Tibial nerve (tissue), 4 donors: Measurements from ENCODE around the gene KLF3.

Experiments
- EP300 ChIP-seq, 2 donors: sonication (generic); formaldehyde crosslinking; IDR thresholded peaks; one replicate each; pipeline ENCODE4 v1.6.1; 2017; ENCODE audit warnings: antibody characterized with exemption in 2 of 2, mild to moderate bottlenecking in 1 of 2
- POLR2A ChIP-seq, 2 donors: fragments of 450-650 bp; IDR thresholded peaks; one replicate each; pipeline ENCODE4 v1.6.1; 2017; ENCODE audit warnings: antibody characterized with exemption in 2 of 2, mild to moderate bottlenecking in 2 of 2, moderate library complexity in 2 of 2
- TF ChIP-seq, protein P1 (sequence below), 5 experiments: fragments of 200-600 bp in 3 of 5; fragments of 450-650 bp in 2 of 5; sonication (generic) in 3 of 5; IDR thresholded peaks; one replicate each; pipeline ENCODE4 v1.5.1; 2016 to 2019; ENCODE audit warnings: antibody characterized with exemption in 5 of 5, mild to moderate bottlenecking in 3 of 5, moderate library complexity in 2 of 5

DNA sequence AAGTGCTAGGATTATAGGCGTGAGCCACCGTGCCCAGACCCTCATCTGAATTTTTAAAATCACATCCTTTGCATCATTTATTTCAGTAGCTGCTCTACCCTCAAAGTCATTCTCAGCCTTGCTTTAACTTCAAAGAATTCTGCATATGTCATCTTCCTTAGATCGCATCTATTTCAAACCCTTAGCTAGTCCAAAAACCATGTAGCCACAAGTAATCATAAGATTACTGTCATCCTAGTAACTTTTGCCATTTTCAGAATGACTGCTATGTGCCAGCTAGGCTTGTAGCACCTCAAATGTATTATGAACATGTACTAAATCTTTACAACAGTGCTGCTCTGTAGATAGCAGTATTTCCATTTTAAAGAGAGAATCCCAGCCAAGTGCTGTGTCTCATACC, 45.5 kb upstream of the KLF3 start:
- TF ChIP-seq, protein P1, sequence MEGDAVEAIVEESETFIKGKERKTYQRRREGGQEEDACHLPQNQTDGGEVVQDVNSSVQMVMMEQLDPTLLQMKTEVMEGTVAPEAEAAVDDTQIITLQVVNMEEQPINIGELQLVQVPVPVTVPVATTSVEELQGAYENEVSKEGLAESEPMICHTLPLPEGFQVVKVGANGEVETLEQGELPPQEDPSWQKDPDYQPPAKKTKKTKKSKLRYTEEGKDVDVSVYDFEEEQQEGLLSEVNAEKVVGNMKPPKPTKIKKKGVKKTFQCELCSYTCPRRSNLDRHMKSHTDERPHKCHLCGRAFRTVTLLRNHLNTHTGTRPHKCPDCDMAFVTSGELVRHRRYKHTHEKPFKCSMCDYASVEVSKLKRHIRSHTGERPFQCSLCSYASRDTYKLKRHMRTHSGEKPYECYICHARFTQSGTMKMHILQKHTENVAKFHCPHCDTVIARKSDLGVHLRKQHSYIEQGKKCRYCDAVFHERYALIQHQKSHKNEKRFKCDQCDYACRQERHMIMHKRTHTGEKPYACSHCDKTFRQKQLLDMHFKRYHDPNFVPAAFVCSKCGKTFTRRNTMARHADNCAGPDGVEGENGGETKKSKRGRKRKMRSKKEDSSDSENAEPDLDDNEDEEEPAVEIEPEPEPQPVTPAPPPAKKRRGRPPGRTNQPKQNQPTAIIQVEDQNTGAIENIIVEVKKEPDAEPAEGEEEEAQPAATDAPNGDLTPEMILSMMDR (IDR thresholded peaks at IDR 0.05): no peak
- TF ChIP-seq POLR2A (IDR thresholded peaks at IDR 0.05) (no peak), EP300 (IDR thresholded peaks at IDR 0.05) (no peak)
